Endothelial cell of umbilical vein (primary cell): ENCODE measurements around the gene FUZ. TPM values are rescaled to one million over a fixed set of nuclear protein-coding genes. Genes with fewer than 3 reads are reported as not detected.

Source experiments
- BruUV-seq: library from RNA; stranded (reverse); fragments of 400-500 nt; replicated peaks from 2 replicates; lab custom pipeline; 2021; lab: Mats Ljungman, UMichigan
- CTCF ChIA-PET: fragments of 300-600, 350-600 bp; sonication (Branson Sonifier 250); formaldehyde crosslinking; loops from one replicate; lab custom pipeline; 2021; ENCODE audit warnings: antibody characterized with exemption, inconsistent platforms; lab: Charles Lee
- POLR2A ChIA-PET: fragments of 300-600, 350-600 bp; sonication (Branson Sonifier 250); formaldehyde crosslinking; loops from one replicate; lab custom pipeline; 2021; ENCODE audit warnings: antibody characterized with exemption, inconsistent platforms; lab: Charles Lee
- DNase-seq: peaks from one replicate; pipeline ENCODE4 v3.0.0-alpha.2; 2011; ENCODE audit warnings: low read depth, low spot score
- FAIRE-seq: peaks from 2 replicates; lab custom pipeline; 2011; peaks lifted over from hg19 to GRCh38; lab: Jason Lieb, UNC
- H2AFZ ChIP-seq: 2 replicates; pipeline ENCODE4 v1.6.0; 2012; ENCODE audit warnings: low read depth, low read length, control low read depth, inconsistent platforms
- H3K27ac ChIP-seq: 2 replicates; pipeline ENCODE4 v1.5.1; 2011; ENCODE audit warnings: low read depth, mild to moderate bottlenecking, control low read depth, low read length, moderate library complexity; ENCODE audit not compliant: insufficient read depth
- H3K27me3 ChIP-seq, 2 experiments: 2 replicates each; pipeline versions ENCODE4 v1.6.0 to v1.6.1; 2011; ENCODE audit warnings: low read length in 2 of 2, mixed read lengths in 1 of 2; ENCODE audit not compliant: control insufficient read depth in 2 of 2, insufficient read depth in 2 of 2
- H3K36me3 ChIP-seq, 2 experiments: 2 replicates in 1 of 2; 3 replicates in 1 of 2; pipeline ENCODE4 v1.5.1; 2011; ENCODE audit warnings: low read length in 2 of 2, mild to moderate bottlenecking in 1 of 2, moderate library complexity in 1 of 2; ENCODE audit not compliant: control insufficient read depth in 2 of 2, insufficient read depth in 2 of 2; ENCODE audit errors: extremely low read depth in 1 of 2
- H3K4me1 ChIP-seq: 3 replicates; pipeline ENCODE4 v1.5.1; 2011; ENCODE audit warnings: mild to moderate bottlenecking, low read length; ENCODE audit not compliant: control insufficient read depth, insufficient read depth; ENCODE audit errors: extremely low read depth
- H3K4me2 ChIP-seq: 2 replicates; pipeline ENCODE4 v1.6.1; 2011; ENCODE audit warnings: low read length, control low read depth, mixed read lengths; ENCODE audit not compliant: insufficient read depth
- H3K4me3 ChIP-seq, 3 experiments: fragments of 200-600 bp in 1 of 3; sonication (generic), shearing (Covaris generic) in 1 of 3; replicated peaks in 1 of 3; 2 replicates each; pipeline ENCODE4 v1.5.1; 2011 to 2016; ENCODE audit warnings: control low read depth in 3 of 3, low read length in 3 of 3, mild to moderate bottlenecking in 2 of 3, inconsistent platforms in 1 of 3, low read depth in 1 of 3, moderate library complexity in 1 of 3; ENCODE audit not compliant: insufficient read depth in 1 of 3
- H3K79me2 ChIP-seq: 2 replicates; pipeline ENCODE4 v1.6.0; 2012; ENCODE audit warnings: low read length, inconsistent platforms; ENCODE audit not compliant: control insufficient read depth, insufficient read depth
- H3K9ac ChIP-seq: replicated peaks from 2 replicates; pipeline ENCODE3; 2011; ENCODE audit warnings: low read length, control low read depth; ENCODE audit not compliant: insufficient read depth; ENCODE audit errors: extremely low read depth
- H3K9me1 ChIP-seq: replicated peaks from 3 replicates; pipeline ENCODE4 v1.6.0; 2011; ENCODE audit warnings: mild to moderate bottlenecking, low read length; ENCODE audit not compliant: control insufficient read depth, insufficient read depth; ENCODE audit errors: extremely low read depth
- H3K9me3 ChIP-seq: replicated peaks from 2 replicates; pipeline ENCODE4 v1.5.1; 2012; ENCODE audit warnings: low read length, inconsistent platforms; ENCODE audit not compliant: control insufficient read depth, insufficient read depth
- H4K20me1 ChIP-seq: replicated peaks from 2 replicates; pipeline ENCODE3; 2011; ENCODE audit warnings: mild to moderate bottlenecking, low read length; ENCODE audit not compliant: control insufficient read depth, insufficient read depth; ENCODE audit errors: extremely low read depth
- FOS ChIP-seq: IDR thresholded peaks from 2 replicates; pipeline ENCODE4 v1.6.1; 2011; ENCODE audit warnings: mild to moderate bottlenecking, low read length, moderate library complexity, borderline replicate concordance; ENCODE audit not compliant: insufficient read depth
- GATA2 ChIP-seq: IDR thresholded peaks from 2 replicates; pipeline ENCODE4 v1.7.0; 2011; ENCODE audit warnings: low read depth, mild to moderate bottlenecking, moderate library complexity, mixed read lengths, low read length; ENCODE audit not compliant: insufficient read length, insufficient read depth
- JUN ChIP-seq: IDR thresholded peaks from 2 replicates; pipeline ENCODE4 v1.6.1; 2011; ENCODE audit warnings: borderline replicate concordance, low read depth; ENCODE audit not compliant: insufficient read length, insufficient read depth
- MYC ChIP-seq: IDR thresholded peaks from one replicate; pipeline ENCODE4 v1.6.1; 2011; ENCODE audit warnings: mild to moderate bottlenecking, low read depth, low read length
- POLR2A ChIP-seq: IDR thresholded peaks from 2 replicates; pipeline ENCODE4 v1.6.1; 2012; ENCODE audit warnings: low read depth, mild to moderate bottlenecking, control low read depth, low read length
- POLR2AphosphoS5 ChIP-seq: IDR thresholded peaks from 2 replicates; pipeline ENCODE4 v1.6.1; 2012; ENCODE audit warnings: low read depth, mild to moderate bottlenecking, control low read depth, low read length, moderate library complexity; ENCODE audit not compliant: insufficient read depth
- dilution Hi-C: fragments of 300-500 bp; cut with MboI; formaldehyde crosslinking; loops from one replicate; pipeline ENCODE4 v1.15.0; 2019; ENCODE audit warnings: low sequenced_read_pairs; ENCODE audit not compliant: extremely low pct_ligation_motif_present
- intact Hi-C: fragments of 100-400 bp; cut with micrococcal nuclease; formaldehyde crosslinking; loops from one replicate; pipeline ENCODE4 v1.10.0; 2022
- polyA plus RNA-seq, 4 experiments: library from polyadenylated mRNA; depleted of rRNA in 3 of 4; stranded (reverse) in 3 of 4; unstranded in 1 of 4; fragments of >200 nt; gene quantifications; 2 replicates each; pipeline versions ENCODE4 v1.2.1 to v1.2.3, GENCODE V29; 2011 to 2012; ENCODE audit warnings: missing spikeins in 1 of 4
- total RNA-seq: library from RNA; stranded (reverse); gene quantifications from 2 replicates; pipeline ENCODE4 v1.2.3, GENCODE V29; 2021
- TF ChIP-seq, protein P1 (sequence below): IDR thresholded peaks from 2 replicates; pipeline ENCODE4 v1.6.1; 2011; ENCODE audit not compliant: insufficient read depth, insufficient read length

The FUZ gene
- total and polyA plus RNA-seq, 2 donors (not counting 3 experiments of a cell fraction or from before 2014, with no cell fraction given), result 12.3 to 14.0 TPM

DNA sequence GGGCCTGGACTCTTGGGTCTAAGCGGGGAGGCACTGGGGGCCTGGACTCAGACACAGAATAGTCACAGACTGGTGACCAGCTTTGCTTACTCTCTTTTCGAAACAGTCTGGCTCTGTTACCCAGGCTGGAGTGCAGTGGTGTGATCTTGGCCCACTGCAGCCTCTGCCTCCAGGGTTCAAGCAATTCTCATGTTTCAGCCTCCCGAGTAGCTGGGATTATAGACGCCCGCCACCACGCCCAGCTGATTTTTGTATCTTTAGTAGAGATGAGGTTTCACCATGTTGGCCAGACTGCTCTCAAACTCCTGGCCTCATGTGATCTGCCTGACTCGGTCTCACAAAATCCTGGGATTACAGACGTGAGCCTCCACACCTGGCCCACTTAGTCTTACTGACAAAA is 16.1 kb upstream of the FUZ start:
- ChIA-PET POLR2A (no interaction called here), CTCF (no interaction called here)
- peaks cover 8% of the 10 kb centered on the region for H3K4me1 ChIP-seq
- H3K9me1 ChIP-seq, result no peaks in the 10 kb centered on the region
- dilution Hi-C loops, result no loop called here
- BruUV-seq, result no TSS peak
- H2AFZ ChIP-seq, result no peak overlapping the region
- no peaks in the 10 kb centered on the region for H3K9me3 ChIP-seq
- no peak overlapping the region for H3K4me3 ChIP-seq
- no peaks in the 10 kb centered on the region for H4K20me1 ChIP-seq
- H3K27ac ChIP-seq, result no peak overlapping the region
- no peak for TF ChIP-seq POLR2AphosphoS5
- DNase-seq, result no peak
- intact Hi-C loops, result no loop called here
- H3K4me2 ChIP-seq, result no peak overlapping the region
- H3K79me2 ChIP-seq, result no peaks in the 10 kb centered on the region
- no peaks in the 10 kb centered on the region for H3K27me3 ChIP-seq
- no peak overlapping the region for H3K9ac ChIP-seq
- H3K36me3 ChIP-seq, result peaks cover 7 to 45% of the 10 kb centered on the region in 2 experiments
- FAIRE-seq, result no peak

DNA sequence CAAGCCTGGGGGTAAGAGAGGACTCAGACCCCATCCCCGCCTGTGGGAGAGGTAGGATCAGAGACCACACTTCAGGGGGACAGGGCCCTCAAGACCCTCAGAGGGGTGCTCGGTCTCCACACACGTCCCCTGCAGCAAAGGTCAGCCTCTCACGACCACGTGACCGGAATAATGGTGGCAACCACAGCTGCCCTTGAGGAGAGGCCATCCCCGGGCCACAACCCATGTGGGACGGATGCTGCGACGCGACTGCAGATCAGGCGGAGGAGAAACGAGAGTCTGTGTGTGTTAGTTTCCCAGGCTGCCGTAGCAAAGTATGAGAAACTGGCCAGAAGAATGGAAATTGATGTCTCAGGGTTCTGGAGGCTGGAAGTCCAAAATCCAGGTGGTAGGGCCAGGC is 13.9 kb upstream of the FUZ start:
- dilution Hi-C loops (no loop called here), intact Hi-C loops (no loop called here)
- H3K36me3 ChIP-seq, result peaks cover 7 to 39% of the 10 kb centered on the region in 2 experiments
- no peaks in the 10 kb centered on the region for H4K20me1 ChIP-seq
- no peak overlapping the region for H3K9ac ChIP-seq
- no peak overlapping the region for H2AFZ ChIP-seq
- H3K79me2 ChIP-seq, result peaks cover 4% of the 10 kb centered on the region
- DNase-seq, result no peak
- no peak overlapping the region for H3K4me2 ChIP-seq
- BruUV-seq, result no TSS peak
- FAIRE-seq, result no peak
- no peaks in the 10 kb centered on the region for H3K27me3 ChIP-seq
- POLR2A ChIA-PET, result no interaction called here
- TF ChIP-seq FOS (no peak), POLR2A (no peak), MYC (no peak), GATA2 (no peak), JUN (no peak)
- TF ChIP-seq, protein P1, sequence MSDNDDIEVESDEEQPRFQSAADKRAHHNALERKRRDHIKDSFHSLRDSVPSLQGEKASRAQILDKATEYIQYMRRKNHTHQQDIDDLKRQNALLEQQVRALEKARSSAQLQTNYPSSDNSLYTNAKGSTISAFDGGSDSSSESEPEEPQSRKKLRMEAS, result no peak
- no peaks in the 10 kb centered on the region for H3K9me1 ChIP-seq
- no peaks in the 10 kb centered on the region for H3K9me3 ChIP-seq
- no peak overlapping the region for H3K27ac ChIP-seq
- no peaks in the 10 kb centered on the region for H3K4me1 ChIP-seq
- no peak overlapping the region for H3K4me3 ChIP-seq
- CTCF ChIA-PET, result no interaction called here
